Heart right ventricle (tissue), 16 donors: Measurements from ENCODE around the gene MAD1L1. TPM values are rescaled to one million over a fixed set of nuclear protein-coding genes. Genes with fewer than 3 reads are reported as not detected.

Experiments used
- ATAC-seq, 8 donors: fragments of 200-7000 bp; cut with Tn5 transposase; one replicate each; pipeline ENCODE4 v1.9.1; 2020; ENCODE audit warnings: mild to moderate bottlenecking in 8 of 8, moderate library complexity in 8 of 8, moderate number of reproducible peaks in 1 of 8
- DNase-seq, 2 donors: peaks; one replicate each; pipeline ENCODE4 v3.0.0-alpha.2; 2020
- H3K27ac ChIP-seq, 10 donors: fragments of 200-600 bp; sonication (generic) in 2 of 10; one replicate each; pipeline versions ENCODE4 v1.5.0 to v1.8.0; 2020 to 2022; ENCODE audit warnings: mild to moderate bottlenecking in 3 of 10
- H3K27me3 ChIP-seq, 7 donors: fragments of 200-600 bp; one replicate each; pipeline ENCODE4 v1.8.0; 2021 to 2022; ENCODE audit warnings: mild to moderate bottlenecking in 2 of 7
- H3K36me3 ChIP-seq, 9 donors: fragments of 200-600 bp; sonication (generic) in 1 of 9; one replicate each; pipeline versions ENCODE4 v1.5.0 to v1.8.0; 2020 to 2022; ENCODE audit warnings: mild to moderate bottlenecking in 2 of 9
- H3K4me1 ChIP-seq, 9 donors: fragments of 200-600 bp; sonication (generic) in 1 of 9; one replicate each; pipeline versions ENCODE4 v1.5.0 to v1.8.0; 2020 to 2022; ENCODE audit warnings: mild to moderate bottlenecking in 4 of 9
- H3K4me3 ChIP-seq, 10 donors: fragments of 200-600 bp; sonication (generic) in 2 of 10; one replicate each; pipeline versions ENCODE4 v1.5.0 to v1.8.0; 2020 to 2022; ENCODE audit warnings: mild to moderate bottlenecking in 7 of 10, moderate library complexity in 2 of 10
- H3K9me3 ChIP-seq, 11 donors: fragments of 200-600 bp in 10 of 11; sonication (generic) in 2 of 11; one replicate each; pipeline versions ENCODE4 v1.5.0 to v1.8.0; 2013 to 2022; ENCODE audit warnings: mild to moderate bottlenecking in 2 of 11, control low read depth in 1 of 11, moderate library complexity in 1 of 11
- WGBS, 2 donors: extraction: QIAGEN DNeasy Blood & Tissue Kit; methylation state at CpG; one replicate each; pipeline ENCODE4 v1.1.7; 2013; ENCODE audit warnings: inconsistent platforms in 1 of 2; 5-methylcytosine and 5-hydroxymethylcytosine counted together
- intact Hi-C, 10 donors: fragments of 100-400 bp; cut with DNase I; formaldehyde crosslinking; loops; one replicate each; pipeline versions ENCODE4 v1.11.1 to v1.14.2; 2022
- polyA plus RNA-seq, 2 donors: library from polyadenylated mRNA; stranded (reverse); fragments of 200-250 nt; gene quantifications; one replicate each; pipeline ENCODE4 v1.2.3, GENCODE V29; 2013
- total RNA-seq, 10 donors: library from RNA; stranded (reverse); fragmentation: NEBNext Ultra II Directional in 3 of 10; extraction: Animal tissue kit (Norgen Biotek cat#: 25700) in 3 of 10; gene quantifications; one replicate each; pipeline versions ENCODE4 v1.2.1 to v1.2.4, GENCODE V29; 2021 to 2023
- TF ChIP-seq, protein P1 (sequence below), 9 donors: fragments of 200-600 bp; sonication (generic) in 2 of 9; IDR thresholded peaks; one replicate each; pipeline versions ENCODE4 v1.5.0 to v1.8.0; 2021 to 2022; ENCODE audit warnings: antibody characterized with exemption in 9 of 9, mild to moderate bottlenecking in 5 of 9, moderate library complexity in 1 of 9
- donor health status: Arrhythmogenic right ventricular cardiomyopathy.
- donor health status: ischemic (EF 13 %, LVEDD 7.1; RV severe dilation, severe dysfunction).
- donor health status: healthy with polysubstance abuse.
- donor health status: DM: no; HTN: yes; CAD: no.
- donor health status: DM: no; HTN: no; CAD: no.
- donor health status: ischemic (EF 25% LVEDD 6.9; RV normal size, moderate dysfunction).
- donor health status: ischemic (EF 25% LVEDD 5.7; RV mildly dilated, moderate dysfunction).
- donor health status: healthy.
- donor health status: DM: yes; HTN: yes; CAD: no.
- donor health status: Ischemic cardiomyopathy.
- donor health status: ischemic (EF 35%, LVEDD 5.7; RV mildly dilated, moderate dysfunction).
- donor health status: nonischemic (EF 11% LVEDD 7.7; RV severe dilation, severe dysfunction).
- donor health status: DM: yes; HTN: yes; CAD: no.
- donor health status: PGD.
- donor health status: ischemic (EF 29% LVEDD 5.4; RV normal size, mild dysfunction).
- donor health status: nonischemic (EF 23%, LVEDD 6.1; RV moderate dilation, normal function).

The MAD1L1 gene
- total and polyA plus RNA-seq, 12 donors = 13.8 to 46.8 (median 20.2) TPM

- DNase-seq (peak; percentile 40 to 70), ATAC-seq (peak; percentile 56 to 87 (median 77))
- Histone ChIP-seq H3K4me3 (no peak overlapping the region), H3K4me1 (peaks cover 0 to 15% (median 0%) of the 10 kb centered on the region in 9 donors), H3K27me3 (no peaks in the 10 kb centered on the region), H3K9me3 (no peaks in the 10 kb centered on the region), H3K36me3 (peaks cover 0 to 34% (median 0%) of the 10 kb centered on the region in 9 donors), H3K27ac (no peak overlapping the region)
- intact Hi-C loops = loop anchor here in 1 of 10 donors (10.0 kb wide), 1 partner anchor 488 kb away; no protein-coding TSS in a partner anchor
- 78 to 85% methylated on average over 20 of the region's 20 CpGs for WGBS, 2 donors
- TF ChIP-seq, protein P1, sequence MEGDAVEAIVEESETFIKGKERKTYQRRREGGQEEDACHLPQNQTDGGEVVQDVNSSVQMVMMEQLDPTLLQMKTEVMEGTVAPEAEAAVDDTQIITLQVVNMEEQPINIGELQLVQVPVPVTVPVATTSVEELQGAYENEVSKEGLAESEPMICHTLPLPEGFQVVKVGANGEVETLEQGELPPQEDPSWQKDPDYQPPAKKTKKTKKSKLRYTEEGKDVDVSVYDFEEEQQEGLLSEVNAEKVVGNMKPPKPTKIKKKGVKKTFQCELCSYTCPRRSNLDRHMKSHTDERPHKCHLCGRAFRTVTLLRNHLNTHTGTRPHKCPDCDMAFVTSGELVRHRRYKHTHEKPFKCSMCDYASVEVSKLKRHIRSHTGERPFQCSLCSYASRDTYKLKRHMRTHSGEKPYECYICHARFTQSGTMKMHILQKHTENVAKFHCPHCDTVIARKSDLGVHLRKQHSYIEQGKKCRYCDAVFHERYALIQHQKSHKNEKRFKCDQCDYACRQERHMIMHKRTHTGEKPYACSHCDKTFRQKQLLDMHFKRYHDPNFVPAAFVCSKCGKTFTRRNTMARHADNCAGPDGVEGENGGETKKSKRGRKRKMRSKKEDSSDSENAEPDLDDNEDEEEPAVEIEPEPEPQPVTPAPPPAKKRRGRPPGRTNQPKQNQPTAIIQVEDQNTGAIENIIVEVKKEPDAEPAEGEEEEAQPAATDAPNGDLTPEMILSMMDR (IDR thresholded peaks at IDR 0.05) = peak in 3 of 9 donors; percentile 23 to 45 (median 33)
These were observed 90.4 kb downstream of the MAD1L1 start for GRCh38 chr7:2142386-2142785.

DNA sequence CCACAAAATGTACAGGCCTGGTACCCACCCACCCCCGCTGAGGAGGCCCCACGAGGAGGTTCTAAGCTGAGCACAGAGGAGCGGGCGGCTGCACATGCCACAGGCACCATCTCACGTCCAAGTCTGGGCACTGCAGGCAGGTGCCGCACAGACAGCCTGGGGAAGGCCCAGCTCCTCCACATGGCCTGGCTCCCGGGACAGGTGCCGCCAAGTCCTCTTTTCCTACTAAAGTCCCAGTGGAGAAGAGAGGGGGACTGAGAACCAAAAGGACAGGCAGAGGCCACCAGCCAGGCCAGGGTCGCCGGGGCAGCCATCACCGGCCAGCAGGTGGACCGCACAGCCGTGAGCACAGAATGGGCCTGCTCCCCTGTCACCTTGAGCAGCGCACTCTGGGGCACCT, 91.1 kb downstream of the MAD1L1 start:
- intact Hi-C loops = loop anchor here in 1 of 10 donors (10.0 kb wide), 1 partner anchor 487 kb away; no protein-coding TSS in a partner anchor
- DNase-seq (peak in 1 of 2 donors; percentile 18), ATAC-seq (peak in 2 of 8 donors; percentile 44 to 63)
- Histone ChIP-seq H3K27me3 (no peaks in the 10 kb centered on the region), H3K9me3 (no peaks in the 10 kb centered on the region), H3K27ac (no peak overlapping the region), H3K4me1 (peaks cover 0 to 15% (median 0%) of the 10 kb centered on the region in 9 donors), H3K36me3 (peaks cover 0 to 28% (median 0%) of the 10 kb centered on the region in 9 donors), H3K4me3 (no peak overlapping the region)
- TF ChIP-seq, protein P1 (IDR thresholded peaks at IDR 0.05) = no peak
- 90 to 97% methylated on average over 14 of the region's 14 CpGs for WGBS, 2 donors

DNA sequence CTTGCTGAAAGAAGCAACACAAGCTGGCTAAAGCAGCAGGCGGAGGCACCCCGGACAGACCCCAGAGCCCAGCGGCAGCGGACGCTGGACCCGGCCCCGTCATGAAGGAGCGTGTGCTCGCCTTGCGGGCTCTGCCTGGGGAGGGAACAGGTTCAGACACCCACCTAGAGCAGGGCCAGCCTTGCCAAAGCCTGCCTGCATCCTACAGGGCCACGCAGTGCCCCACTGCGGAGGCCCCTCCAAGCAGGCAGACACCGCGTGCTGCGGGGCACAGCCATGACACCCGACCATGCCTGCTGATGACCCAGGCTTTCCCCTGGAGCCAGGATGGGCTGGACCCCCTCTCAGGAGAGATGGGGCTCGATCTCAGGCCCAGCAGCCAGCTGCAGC, 91.7 kb downstream of the MAD1L1 start:
- ATAC-seq = no peak

DNA sequence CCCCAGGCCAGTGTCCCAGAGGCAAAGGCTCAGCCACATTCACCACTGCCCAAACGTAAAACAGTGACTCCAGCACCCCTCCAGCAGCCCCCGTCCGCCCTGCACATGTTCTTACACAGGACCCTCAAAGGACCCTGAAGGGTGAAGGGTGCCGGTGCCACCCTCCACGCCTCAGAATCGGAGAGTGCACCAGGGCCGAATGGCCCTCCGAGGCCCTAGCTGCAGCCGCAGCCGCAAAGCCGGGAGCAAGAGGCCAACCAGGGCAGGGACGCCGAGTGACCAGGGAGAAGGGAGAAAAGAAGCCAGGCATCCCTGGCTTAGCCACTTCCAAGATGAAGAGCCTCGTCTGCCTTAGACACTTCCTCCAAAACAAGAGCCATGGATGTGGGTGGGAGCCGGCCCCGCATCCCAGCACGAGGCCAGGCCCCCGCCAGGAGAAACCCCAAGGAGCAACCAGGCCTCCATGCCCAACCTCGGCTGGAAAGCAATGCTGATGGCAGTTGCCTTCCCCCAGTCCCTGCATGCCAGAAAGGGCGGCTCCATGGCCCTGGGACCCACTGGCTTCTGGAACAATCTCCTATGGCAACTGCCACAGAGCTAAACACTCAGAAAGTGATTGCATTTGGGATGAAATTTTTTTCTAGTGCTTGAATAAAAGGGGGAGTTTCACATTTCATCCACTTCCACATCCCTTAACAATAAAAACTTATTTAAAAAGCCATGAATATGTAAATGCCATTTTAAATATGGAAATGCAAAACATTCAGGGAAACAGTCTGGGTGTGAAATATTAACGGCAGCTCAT, 92.3 kb downstream of the MAD1L1 start:
- no peak overlapping the region for H3K27ac ChIP-seq
- no peak for ATAC-seq
- no peaks in the 10 kb centered on the region for H3K27me3 ChIP-seq
- H3K4me3 ChIP-seq = no peak overlapping the region
- peaks cover 0 to 23% (median 0%) of the 10 kb centered on the region in 9 donors for H3K36me3 ChIP-seq
- intact Hi-C loops = loop anchor here in 1 of 10 donors (10.0 kb wide), 1 partner anchor 486 kb away; no protein-coding TSS in a partner anchor
- 94% methylated on average over 21 of the region's 21 CpGs for WGBS, 2 donors
- DNase-seq = peak in 1 of 2 donors; percentile 6
- TF ChIP-seq, protein P1 (IDR thresholded peaks at IDR 0.05) = no peak
- no peaks in the 10 kb centered on the region for H3K9me3 ChIP-seq
- H3K4me1 ChIP-seq = peaks cover 0 to 15% (median 0%) of the 10 kb centered on the region in 9 donors

More for the DNA sequence above, 91.7 kb downstream of the MAD1L1 start:
- peak in 1 of 2 donors; percentile 6 for DNase-seq
- TF ChIP-seq, protein P1 (IDR thresholded peaks at IDR 0.05) = no peak
- intact Hi-C loops = loop anchor here in 1 of 10 donors (10.0 kb wide), 1 partner anchor 486 kb away; no protein-coding TSS in a partner anchor
- Histone ChIP-seq H3K36me3 (peaks cover 0 to 26% (median 0%) of the 10 kb centered on the region in 9 donors), H3K27ac (no peak overlapping the region), H3K9me3 (no peaks in the 10 kb centered on the region), H3K4me1 (peaks cover 0 to 15% (median 0%) of the 10 kb centered on the region in 9 donors), H3K27me3 (no peaks in the 10 kb centered on the region), H3K4me3 (no peak overlapping the region)
- 82 to 96% methylated on average over 16 to 17 of the region's 17 CpGs for WGBS, 2 donors
